Tibial nerve (tissue), 4 donors: ENCODE data around the gene AMMECR1L. TPM values are rescaled to one million over a fixed set of nuclear protein-coding genes. Genes with fewer than 3 reads are reported as not detected.

Experiments
- DNase-seq, 2 donors: peaks; one replicate each; pipeline ENCODE4 v3.0.0-alpha.2; 2019; ENCODE audit warnings: low spot score in 2 of 2
- H3K27ac ChIP-seq, 4 donors: fragments of 200-600 bp; sonication (generic) in 3 of 4; one replicate each; pipeline ENCODE4 v1.5.1; 2017 to 2019; ENCODE audit warnings: mild to moderate bottlenecking in 1 of 4
- H3K27me3 ChIP-seq, 2 donors: fragments of 200-600 bp; sonication (generic) in 1 of 2; one replicate each; pipeline versions ENCODE4 v1.5.1 to v1.6.0; 2017 to 2019
- H3K36me3 ChIP-seq, 3 donors: fragments of 200-600 bp; sonication (generic); one replicate each; pipeline ENCODE4 v1.5.1; 2018 to 2019
- H3K4me1 ChIP-seq, 4 donors: fragments of 200-600 bp; sonication (generic) in 3 of 4; one replicate each; pipeline ENCODE4 v1.5.1; 2017 to 2019
- H3K4me3 ChIP-seq, 4 donors: fragments of 200-600 bp; sonication (generic) in 3 of 4; one replicate each; pipeline ENCODE4 v1.5.1; 2017 to 2019; ENCODE audit warnings: mild to moderate bottlenecking in 1 of 4, moderate library complexity in 1 of 4
- H3K9me3 ChIP-seq, 4 donors: fragments of 200-600 bp; sonication (generic) in 3 of 4; one replicate each; pipeline ENCODE4 v1.5.1; 2017 to 2019
- EP300 ChIP-seq, 2 donors: sonication (generic); formaldehyde crosslinking; IDR thresholded peaks; one replicate each; pipeline ENCODE4 v1.6.1; 2017; ENCODE audit warnings: antibody characterized with exemption in 2 of 2, mild to moderate bottlenecking in 1 of 2
- POLR2A ChIP-seq, 2 donors: fragments of 450-650 bp; IDR thresholded peaks; one replicate each; pipeline ENCODE4 v1.6.1; 2017; ENCODE audit warnings: antibody characterized with exemption in 2 of 2, mild to moderate bottlenecking in 2 of 2, moderate library complexity in 2 of 2
- WGBS, 2 donors: methylation state at CpG; one replicate each; pipeline ENCODE4 v1.1.5; 2018; 5-methylcytosine and 5-hydroxymethylcytosine counted together
- total RNA-seq, 4 donors: library from RNA; depleted of rRNA; stranded (reverse); fragments of >200 nt; gene quantifications; one replicate each; pipeline ENCODE4 v1.1.0, GENCODE V29; 2016
- TF ChIP-seq, protein P1 (sequence below), 5 experiments: fragments of 200-600 bp in 3 of 5; fragments of 450-650 bp in 2 of 5; sonication (generic) in 3 of 5; IDR thresholded peaks; one replicate each; pipeline ENCODE4 v1.5.1; 2016 to 2019; ENCODE audit warnings: antibody characterized with exemption in 5 of 5, mild to moderate bottlenecking in 3 of 5, moderate library complexity in 2 of 5

The AMMECR1L gene
- total RNA-seq, 4 donors from 2014 or later: 12.9 to 15.1 (median 14.3) TPM

DNA sequence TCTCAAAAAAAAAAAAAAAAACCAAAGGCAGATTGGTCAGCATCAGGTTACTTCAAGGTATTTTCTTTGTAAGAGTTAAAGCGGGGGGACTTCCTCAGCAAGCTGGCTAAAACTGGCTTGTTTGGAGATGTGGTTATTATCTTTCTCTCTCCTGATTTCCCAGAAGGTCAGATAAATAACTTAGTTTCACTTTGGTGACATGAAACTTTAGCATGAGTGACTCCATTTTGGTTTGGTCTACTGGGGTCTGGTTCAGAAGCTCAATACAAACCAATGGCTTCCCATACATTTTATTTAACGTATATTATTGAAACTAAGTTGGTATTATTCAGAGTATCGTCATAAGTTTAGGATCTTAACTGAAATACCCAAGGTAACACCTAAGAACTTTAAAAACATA, 41.6 kb upstream of the AMMECR1L start:
- H3K4me1 ChIP-seq: no peaks in the 10 kb centered on the region
- H3K4me3 ChIP-seq: no peak overlapping the region
- H3K36me3 ChIP-seq: no peaks in the 10 kb centered on the region
- no peak for TF ChIP-seq EP300 (IDR thresholded peaks at IDR 0.05)
- TF ChIP-seq, protein P1, sequence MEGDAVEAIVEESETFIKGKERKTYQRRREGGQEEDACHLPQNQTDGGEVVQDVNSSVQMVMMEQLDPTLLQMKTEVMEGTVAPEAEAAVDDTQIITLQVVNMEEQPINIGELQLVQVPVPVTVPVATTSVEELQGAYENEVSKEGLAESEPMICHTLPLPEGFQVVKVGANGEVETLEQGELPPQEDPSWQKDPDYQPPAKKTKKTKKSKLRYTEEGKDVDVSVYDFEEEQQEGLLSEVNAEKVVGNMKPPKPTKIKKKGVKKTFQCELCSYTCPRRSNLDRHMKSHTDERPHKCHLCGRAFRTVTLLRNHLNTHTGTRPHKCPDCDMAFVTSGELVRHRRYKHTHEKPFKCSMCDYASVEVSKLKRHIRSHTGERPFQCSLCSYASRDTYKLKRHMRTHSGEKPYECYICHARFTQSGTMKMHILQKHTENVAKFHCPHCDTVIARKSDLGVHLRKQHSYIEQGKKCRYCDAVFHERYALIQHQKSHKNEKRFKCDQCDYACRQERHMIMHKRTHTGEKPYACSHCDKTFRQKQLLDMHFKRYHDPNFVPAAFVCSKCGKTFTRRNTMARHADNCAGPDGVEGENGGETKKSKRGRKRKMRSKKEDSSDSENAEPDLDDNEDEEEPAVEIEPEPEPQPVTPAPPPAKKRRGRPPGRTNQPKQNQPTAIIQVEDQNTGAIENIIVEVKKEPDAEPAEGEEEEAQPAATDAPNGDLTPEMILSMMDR (IDR thresholded peaks at IDR 0.05): no peak
- TF ChIP-seq POLR2A (IDR thresholded peaks at IDR 0.05): no peak
- 96% methylated on average over 3 of the region's 3 CpGs for WGBS, 2 donors
- H3K27me3 ChIP-seq: no peaks in the 10 kb centered on the region
- no peak overlapping the region for H3K27ac ChIP-seq
- no peaks in the 10 kb centered on the region for H3K9me3 ChIP-seq
- DNase-seq: no peak

DNA sequence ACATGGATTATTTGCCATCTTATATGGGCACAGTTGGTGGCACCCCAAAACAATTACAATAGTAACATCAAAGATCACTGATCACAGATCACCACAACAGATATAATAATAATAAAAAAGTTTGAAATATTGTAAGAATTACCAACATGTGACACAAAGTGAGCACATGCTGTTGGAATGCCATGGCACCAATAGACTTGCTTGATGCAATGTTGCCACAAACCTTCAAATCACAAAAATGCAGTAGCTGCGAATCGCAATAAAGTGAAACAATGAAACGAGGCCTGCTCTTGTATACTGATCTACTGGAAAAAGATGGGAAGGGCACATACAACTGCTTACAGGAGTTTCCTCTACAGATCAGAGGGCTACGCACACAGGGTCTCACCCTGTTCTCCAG, 32.2 kb upstream of the AMMECR1L start:
- 92 to 93% methylated on average over 4 of the region's 4 CpGs for WGBS, 2 donors
- H3K27me3 ChIP-seq: no peaks in the 10 kb centered on the region
- TF ChIP-seq, protein P1 (IDR thresholded peaks at IDR 0.05): no peak
- TF ChIP-seq POLR2A (IDR thresholded peaks at IDR 0.05) (no peak), EP300 (IDR thresholded peaks at IDR 0.05) (no peak)
- DNase-seq: no peak
- H3K27ac ChIP-seq: no peak overlapping the region
- no peaks in the 10 kb centered on the region for H3K36me3 ChIP-seq
- H3K4me1 ChIP-seq: no peaks in the 10 kb centered on the region
- peaks cover 0 to 9% (median 0%) of the 10 kb centered on the region in 4 donors for H3K9me3 ChIP-seq
- no peak overlapping the region for H3K4me3 ChIP-seq

DNA sequence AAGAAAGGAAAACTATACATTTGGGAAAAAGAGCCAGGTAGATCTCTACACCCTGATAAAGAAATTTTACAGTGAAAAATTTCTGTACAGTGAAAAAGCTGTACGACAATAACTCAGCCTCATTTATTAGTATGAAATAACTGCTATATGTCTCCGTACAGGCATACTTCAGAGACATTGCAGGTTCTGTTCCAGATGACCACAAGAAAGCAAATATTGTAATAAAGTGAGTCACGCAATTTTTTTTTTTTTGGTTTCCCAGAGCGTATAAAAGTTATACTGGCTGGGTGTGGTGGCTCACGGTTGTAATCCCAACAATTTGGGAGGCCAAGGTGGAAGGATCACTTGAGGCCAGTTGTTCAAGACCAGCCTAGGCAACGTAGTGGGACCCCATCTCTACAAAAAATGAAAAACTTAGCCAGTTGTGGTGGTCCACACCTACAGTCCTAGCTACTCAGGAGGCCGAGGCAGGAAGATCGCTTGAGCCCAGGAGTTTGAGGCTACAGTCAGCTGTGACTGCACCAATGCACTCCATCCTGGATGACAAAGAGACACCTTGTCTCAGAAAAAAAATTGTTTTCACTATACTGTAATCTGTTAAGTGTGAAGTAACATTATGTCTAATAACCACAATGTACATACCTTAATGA, 28.2 kb upstream of the AMMECR1L start:
- no peak for DNase-seq
- Histone ChIP-seq H3K36me3 (no peaks in the 10 kb centered on the region), H3K9me3 (peaks cover 0 to 9% (median 0%) of the 10 kb centered on the region in 4 donors), H3K4me3 (no peak overlapping the region), H3K27me3 (no peaks in the 10 kb centered on the region), H3K27ac (no peak overlapping the region), H3K4me1 (no peaks in the 10 kb centered on the region)
- TF ChIP-seq, protein P1 (IDR thresholded peaks at IDR 0.05): no peak
- no peak for TF ChIP-seq EP300 (IDR thresholded peaks at IDR 0.05)
- no peak for TF ChIP-seq POLR2A (IDR thresholded peaks at IDR 0.05)
- 83 to 84% methylated on average over 8 of the region's 8 CpGs for WGBS, 2 donors

DNA sequence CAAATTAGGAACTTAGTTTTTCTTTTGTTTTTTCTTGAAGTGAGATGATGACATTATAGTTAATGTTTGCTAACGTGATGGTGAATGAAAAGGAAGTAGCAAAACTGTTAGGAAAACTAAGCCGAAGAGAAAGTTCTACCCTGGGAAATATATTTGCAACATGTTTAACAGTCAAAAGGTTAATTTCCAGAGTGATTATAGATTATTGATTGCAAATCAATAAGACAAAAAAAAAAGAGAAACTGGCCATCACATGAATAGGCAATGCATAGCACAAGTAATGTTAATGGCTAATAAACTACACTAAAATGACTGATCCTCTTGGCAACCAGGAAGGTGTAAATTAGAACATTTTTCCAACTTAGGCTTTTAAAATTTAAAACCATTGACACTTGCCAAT, 26.0 kb upstream of the AMMECR1L start:
- Histone ChIP-seq H3K4me1 (no peaks in the 10 kb centered on the region), H3K9me3 (peaks cover 0 to 5% (median 0%) of the 10 kb centered on the region in 4 donors), H3K4me3 (no peak overlapping the region)

DNA sequence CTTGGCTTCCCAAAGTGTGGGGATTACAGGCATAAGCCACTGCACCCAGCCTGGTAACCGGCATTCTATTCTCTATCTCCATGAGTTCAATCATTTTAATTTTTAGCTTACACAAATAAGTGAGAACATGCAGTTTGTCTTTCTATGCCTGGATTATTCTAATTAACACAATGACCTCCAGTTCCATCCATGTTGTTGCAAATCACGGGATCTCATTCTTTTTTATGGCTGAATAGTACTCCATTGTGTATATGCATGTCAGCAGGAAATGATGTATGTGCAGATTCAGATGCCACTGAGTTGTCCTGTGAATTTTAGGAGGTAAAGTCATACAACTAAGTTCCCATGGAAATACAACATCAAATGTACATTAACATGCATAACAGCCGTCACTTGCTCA, 24.7 kb upstream of the AMMECR1L start:
- WGBS, 2 donors: 96 to 98% methylated on average over 3 of the region's 3 CpGs
- H3K36me3 ChIP-seq: no peaks in the 10 kb centered on the region
- no peaks in the 10 kb centered on the region for H3K27me3 ChIP-seq
- no peaks in the 10 kb centered on the region for H3K9me3 ChIP-seq
- H3K4me1 ChIP-seq: no peaks in the 10 kb centered on the region
- H3K27ac ChIP-seq: no peak overlapping the region
- DNase-seq: no peak
- no peak overlapping the region for H3K4me3 ChIP-seq
- TF ChIP-seq POLR2A (IDR thresholded peaks at IDR 0.05) (no peak), EP300 (IDR thresholded peaks at IDR 0.05) (no peak)
- TF ChIP-seq, protein P1 (IDR thresholded peaks at IDR 0.05): no peak

More for the DNA sequence above, 26.0 kb upstream of the AMMECR1L start:
- Histone ChIP-seq H3K27ac (no peak overlapping the region), H3K27me3 (no peaks in the 10 kb centered on the region), H3K36me3 (no peaks in the 10 kb centered on the region)
- no peak for TF ChIP-seq EP300 (IDR thresholded peaks at IDR 0.05)
- DNase-seq: no peak
- 60 to 66% methylated on average over 2 of the region's 2 CpGs for WGBS, 2 donors
